ENCODE data around the gene MTRR.

- TF ChIP-seq, protein P1, sequence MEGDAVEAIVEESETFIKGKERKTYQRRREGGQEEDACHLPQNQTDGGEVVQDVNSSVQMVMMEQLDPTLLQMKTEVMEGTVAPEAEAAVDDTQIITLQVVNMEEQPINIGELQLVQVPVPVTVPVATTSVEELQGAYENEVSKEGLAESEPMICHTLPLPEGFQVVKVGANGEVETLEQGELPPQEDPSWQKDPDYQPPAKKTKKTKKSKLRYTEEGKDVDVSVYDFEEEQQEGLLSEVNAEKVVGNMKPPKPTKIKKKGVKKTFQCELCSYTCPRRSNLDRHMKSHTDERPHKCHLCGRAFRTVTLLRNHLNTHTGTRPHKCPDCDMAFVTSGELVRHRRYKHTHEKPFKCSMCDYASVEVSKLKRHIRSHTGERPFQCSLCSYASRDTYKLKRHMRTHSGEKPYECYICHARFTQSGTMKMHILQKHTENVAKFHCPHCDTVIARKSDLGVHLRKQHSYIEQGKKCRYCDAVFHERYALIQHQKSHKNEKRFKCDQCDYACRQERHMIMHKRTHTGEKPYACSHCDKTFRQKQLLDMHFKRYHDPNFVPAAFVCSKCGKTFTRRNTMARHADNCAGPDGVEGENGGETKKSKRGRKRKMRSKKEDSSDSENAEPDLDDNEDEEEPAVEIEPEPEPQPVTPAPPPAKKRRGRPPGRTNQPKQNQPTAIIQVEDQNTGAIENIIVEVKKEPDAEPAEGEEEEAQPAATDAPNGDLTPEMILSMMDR (conservative IDR thresholded peaks at IDR 0.05; ENCODE audit: low read depth, low read length): no peak
- TF ChIP-seq EZH2 (IDR thresholded peaks at IDR 0.05; ENCODE audit: borderline replicate concordance, low read depth, low read length, poor library complexity, severe bottlenecking): no peak
Observed at GRCh38 chr5:7877851-7878250, 8.9 kb downstream of the MTRR start.
